Keratinocyte (primary cell): ENCODE measurements around the gene PLEKHA1. TPM values are rescaled to one million over a fixed set of nuclear protein-coding genes. Genes with fewer than 3 reads are reported as not detected.

Experiments used
- DNase-seq: peaks from one replicate; pipeline ENCODE4 v3.0.0-alpha.2; 2011; ENCODE audit warnings: low read depth, missing footprints, low spot score
- FAIRE-seq: peaks from 2 replicates; lab custom pipeline; 2011; peaks lifted over from hg19 to GRCh38; lab: Jason Lieb, UNC
- H2AFZ ChIP-seq: 2 replicates; pipeline ENCODE4 v1.6.0; 2012; ENCODE audit warnings: low read length, control low read depth, inconsistent platforms; ENCODE audit not compliant: control insufficient read depth
- H3K27ac ChIP-seq: 2 replicates; pipeline ENCODE4 v1.5.1; 2011; ENCODE audit warnings: low read length; ENCODE audit not compliant: control insufficient read depth, insufficient read depth
- H3K27me3 ChIP-seq: 3 replicates; pipeline ENCODE4 v1.6.0; 2011; ENCODE audit warnings: low read length; ENCODE audit not compliant: control insufficient read depth, insufficient read depth; ENCODE audit errors: extremely low read depth
- H3K36me3 ChIP-seq, 2 experiments: 2 replicates in 1 of 2; 3 replicates in 1 of 2; pipeline ENCODE4 v1.5.1; 2011; ENCODE audit warnings: low read length in 2 of 2, mild to moderate bottlenecking in 1 of 2; ENCODE audit not compliant: control insufficient read depth in 2 of 2, insufficient read depth in 2 of 2; ENCODE audit errors: extremely low read depth in 1 of 2
- H3K4me1 ChIP-seq: 3 replicates; pipeline ENCODE4 v1.5.1; 2011; ENCODE audit warnings: low read length; ENCODE audit not compliant: control insufficient read depth, insufficient read depth; ENCODE audit errors: extremely low read depth
- H3K4me2 ChIP-seq: 3 replicates; pipeline ENCODE4 v1.6.0; 2011; ENCODE audit warnings: low read depth, low read length; ENCODE audit not compliant: control insufficient read depth, insufficient read depth; ENCODE audit errors: extremely low read depth
- H3K4me3 ChIP-seq, 3 experiments: fragments of 200-600 bp in 1 of 3; sonication (generic) in 1 of 3; 2 replicates in 2 of 3; 3 replicates in 1 of 3; pipeline ENCODE4 v1.5.1; 2011 to 2016; ENCODE audit warnings: low read length in 3 of 3, mild to moderate bottlenecking in 3 of 3, control low read depth in 2 of 3, inconsistent platforms in 1 of 3, low read depth in 1 of 3, mixed read lengths in 1 of 3, mixed run types in 1 of 3, moderate library complexity in 1 of 3; ENCODE audit not compliant: control insufficient read depth in 2 of 3, insufficient read depth in 2 of 3; ENCODE audit errors: extremely low read depth in 1 of 3
- H3K79me2 ChIP-seq: 2 replicates; pipeline ENCODE4 v1.6.0; 2012; ENCODE audit warnings: low read length; ENCODE audit not compliant: control insufficient read depth, insufficient read depth
- H3K9ac ChIP-seq: 3 replicates; pipeline ENCODE4 v1.6.0; 2011; ENCODE audit warnings: low read length; ENCODE audit not compliant: control insufficient read depth, insufficient read depth; ENCODE audit errors: extremely low read depth
- H3K9me1 ChIP-seq: 3 replicates; pipeline ENCODE4 v1.6.0; 2011; ENCODE audit warnings: low read length; ENCODE audit not compliant: control insufficient read depth, insufficient read depth; ENCODE audit errors: extremely low read depth
- H3K9me3 ChIP-seq: 2 replicates; pipeline ENCODE4 v1.5.1; 2012; ENCODE audit warnings: low read depth, low read length; ENCODE audit not compliant: control insufficient read depth
- H4K20me1 ChIP-seq: 3 replicates; pipeline ENCODE4 v1.6.0; 2011; ENCODE audit warnings: low read length; ENCODE audit not compliant: control insufficient read depth, insufficient read depth; ENCODE audit errors: extremely low read depth
- CTCF ChIP-seq, 3 experiments: IDR thresholded peaks in 1 of 3; conservative IDR thresholded peaks in 1 of 3; optimal IDR thresholded peaks in 1 of 3; 2 replicates in 2 of 3; 3 replicates in 1 of 3; pipeline versions ENCODE3 to v1.5.1; 2011; ENCODE audit warnings: low read length in 3 of 3, mild to moderate bottlenecking in 3 of 3, moderate library complexity in 2 of 3, control low read depth in 1 of 3, inconsistent platforms in 1 of 3; ENCODE audit not compliant: insufficient read depth in 2 of 3; ENCODE audit errors: extremely low read depth in 1 of 3
- EZH2 ChIP-seq: IDR thresholded peaks from one replicate; pipeline ENCODE4 v1.6.1; 2012; ENCODE audit warnings: inconsistent platforms, mild to moderate bottlenecking, low read length, moderate library complexity
- dilution Hi-C: fragments of 300-500 bp; cut with MboI; formaldehyde crosslinking; loops from one replicate; pipeline ENCODE4 v1.7.0; 2020; ENCODE audit warnings: low sequenced_read_pairs; ENCODE audit not compliant: extremely low pct_ligation_motif_present
- polyA plus RNA-seq, 5 experiments: library from polyadenylated mRNA; depleted of rRNA in 3 of 5; stranded (reverse) in 3 of 5; stranded (forward) in 1 of 5; unstranded in 1 of 5; fragments of >200 nt; gene quantifications; 1 replicate in 1 of 5; 2 replicates in 3 of 5; 3 replicates in 1 of 5; pipeline versions ENCODE4 v1.2.1 to v1.2.3, GENCODE V29; 2011 to 2012; ENCODE audit warnings: missing spikeins in 2 of 5, low read depth in 1 of 5, low replicate concordance in 1 of 5

The PLEKHA1 gene
- polyA plus RNA-seq, 1 donor (not counting 4 experiments of a cell fraction or from before 2014, with no cell fraction given): 66.7 TPM

GRCh38 chr10:122424059-122424458 lies 49.6 kb downstream of the PLEKHA1 start:
- TF ChIP-seq CTCF (optimal IDR thresholded peaks at IDR 0.05 in 1 of 3, IDR thresholded peaks at IDR 0.05 in 1 of 3, conservative IDR thresholded peaks at IDR 0.05 in 1 of 3; ENCODE audit: extremely low read depth in 1 of 3, insufficient read depth in 2 of 3, low read length in 3 of 3): no peak
- no peak for TF ChIP-seq EZH2
- no peaks in the 10 kb centered on the region for H3K27me3 ChIP-seq
- H3K4me3 ChIP-seq: no peak overlapping the region
- no peak overlapping the region for H2AFZ ChIP-seq
- H3K4me2 ChIP-seq: no peak overlapping the region
- DNase-seq (no peak), FAIRE-seq (no peak)
- no peak overlapping the region for H3K9ac ChIP-seq
- H3K27ac ChIP-seq: no peak overlapping the region
- H3K9me1 ChIP-seq: no peaks in the 10 kb centered on the region
- H3K79me2 ChIP-seq: no peaks in the 10 kb centered on the region
- peaks cover 6 to 15% of the 10 kb centered on the region in 2 experiments for H3K36me3 ChIP-seq
- no peaks in the 10 kb centered on the region for H4K20me1 ChIP-seq
- dilution Hi-C loops: no loop called here
- H3K4me1 ChIP-seq: peaks cover 27% of the 10 kb centered on the region
- H3K9me3 ChIP-seq: no peaks in the 10 kb centered on the region

DNA sequence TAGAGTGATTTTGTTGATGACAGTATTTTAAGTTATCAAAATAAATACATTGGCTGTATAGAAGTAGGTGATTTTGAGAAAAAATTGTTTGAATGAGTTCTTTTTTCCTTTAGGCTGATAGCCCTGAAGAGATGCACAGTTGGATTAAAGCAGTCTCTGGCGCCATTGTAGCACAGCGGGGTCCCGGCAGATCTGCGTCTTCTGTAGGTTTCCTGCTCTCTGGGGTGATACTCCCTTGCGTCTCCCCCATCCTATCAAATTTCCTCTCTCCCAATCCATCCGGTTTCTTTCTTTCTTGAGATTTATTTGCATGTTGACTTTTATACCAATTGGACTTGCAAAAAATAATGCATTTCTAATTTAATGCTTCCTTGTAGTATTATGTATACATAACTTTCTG lies 52.3 kb downstream of the PLEKHA1 start:
- Histone ChIP-seq H3K27ac (no peak overlapping the region), H3K9me1 (no peaks in the 10 kb centered on the region), H3K79me2 (no peaks in the 10 kb centered on the region), H4K20me1 (no peaks in the 10 kb centered on the region), H3K36me3 (peaks cover 15 to 18% of the 10 kb centered on the region in 2 experiments), H3K4me2 (no peak overlapping the region), H3K27me3 (no peaks in the 10 kb centered on the region), H3K4me1 (peaks cover under 1% of the 10 kb centered on the region), H3K9ac (no peak overlapping the region), H3K4me3 (no peak overlapping the region), H2AFZ (no peak overlapping the region), H3K9me3 (no peaks in the 10 kb centered on the region)
- dilution Hi-C loops: no loop called here
- no peak for DNase-seq
- TF ChIP-seq EZH2 (no peak), CTCF (optimal IDR thresholded peaks at IDR 0.05 in 1 of 3, IDR thresholded peaks at IDR 0.05 in 1 of 3, conservative IDR thresholded peaks at IDR 0.05 in 1 of 3; ENCODE audit: extremely low read depth in 1 of 3, insufficient read depth in 2 of 3, low read length in 3 of 3) (no peak)
- FAIRE-seq: no peak
